ENCODE measurements around the gene CELA3B.
"Not testable (repeated sequence)": the region's sequence is repeated elsewhere in the genome, so short reads cannot be mapped to it uniquely, and the experiment has no call there.

CELA3B gene

GRCh38 chr1:22021061-22021460 lies 44.2 kb downstream of the CELA3B start:
- H3K4me3 ChIP-seq (ENCODE audit: low read length): no peak overlapping the region
- no peaks in the 10 kb centered on the region for H3K27me3 ChIP-seq (replicated peaks; ENCODE audit: control insufficient read depth, insufficient read depth, low read length)
- no peaks in the 10 kb centered on the region for H3K36me3 ChIP-seq (ENCODE audit: control insufficient read depth, insufficient read depth, low read length, severe bottlenecking)
- H3K4me1 ChIP-seq (ENCODE audit: control insufficient read depth, insufficient read depth, low read length): peaks cover 29% of the 10 kb centered on the region
- H3K9ac ChIP-seq (ENCODE audit: low read length): no peak overlapping the region
- no peaks in the 10 kb centered on the region for H3K9me3 ChIP-seq (ENCODE audit: control insufficient read depth, low read length)
- no peak for DNase-seq (ENCODE audit: low read depth)

- DNase-seq (ENCODE audit: low read depth): peak; percentile 82
- H3K27me3 ChIP-seq (replicated peaks; ENCODE audit: control insufficient read depth, insufficient read depth, low read length): no peaks in the 10 kb centered on the region
- peak overlapping the region; percentile 99 for H3K4me3 ChIP-seq (ENCODE audit: low read length)
- H3K36me3 ChIP-seq (ENCODE audit: control insufficient read depth, insufficient read depth, low read length, severe bottlenecking): no peaks in the 10 kb centered on the region
- peak overlapping the region; percentile 99 for H3K9ac ChIP-seq (ENCODE audit: low read length)
- peaks cover 16% of the 10 kb centered on the region for H3K4me1 ChIP-seq (ENCODE audit: control insufficient read depth, insufficient read depth, low read length)
- H3K9me3 ChIP-seq (ENCODE audit: control insufficient read depth, low read length): no peaks in the 10 kb centered on the region
Observed at GRCh38 chr1:22024485-22025367, 47.9 kb downstream of the CELA3B start.

- Histone ChIP-seq H3K36me3 (ENCODE audit: control insufficient read depth, insufficient read depth, low read length, severe bottlenecking) (peaks cover 3% of the 10 kb centered on the region), H3K9me3 (ENCODE audit: control insufficient read depth, low read length) (no peaks in the 10 kb centered on the region), H3K4me1 (ENCODE audit: control insufficient read depth, insufficient read depth, low read length) (peaks cover 16% of the 10 kb centered on the region), H3K27me3 (replicated peaks; ENCODE audit: control insufficient read depth, insufficient read depth, low read length) (no peaks in the 10 kb centered on the region), H3K4me3 (ENCODE audit: low read length) (peak overlapping the region; percentile 99), H3K9ac (ENCODE audit: low read length) (peak overlapping the region; percentile 99)
- peak; percentile 95 for DNase-seq (ENCODE audit: low read depth)
Observed at GRCh38 chr1:22025368-22026155, 48.7 kb downstream of the CELA3B start.

GRCh38 chr1:22026924-22027289 lies 50.1 kb downstream of the CELA3B start:
- Histone ChIP-seq H3K9me3 (ENCODE audit: control insufficient read depth, low read length) (no peaks in the 10 kb centered on the region), H3K9ac (ENCODE audit: low read length) (no peak overlapping the region), H3K27me3 (replicated peaks; ENCODE audit: control insufficient read depth, insufficient read depth, low read length) (no peaks in the 10 kb centered on the region), H3K36me3 (ENCODE audit: control insufficient read depth, insufficient read depth, low read length, severe bottlenecking) (peaks cover 13% of the 10 kb centered on the region), H3K4me3 (ENCODE audit: low read length) (no peak overlapping the region), H3K4me1 (ENCODE audit: control insufficient read depth, insufficient read depth, low read length) (peaks cover 16% of the 10 kb centered on the region)
- DNase-seq (ENCODE audit: low read depth): no peak

GRCh38 chr1:22030057-22030456 lies 53.2 kb downstream of the CELA3B start:
- DNase-seq (ENCODE audit: low read depth): no peak
- Histone ChIP-seq H3K27me3 (replicated peaks; ENCODE audit: control insufficient read depth, insufficient read depth, low read length) (no peaks in the 10 kb centered on the region), H3K9me3 (ENCODE audit: control insufficient read depth, low read length) (no peaks in the 10 kb centered on the region), H3K4me3 (ENCODE audit: low read length) (no peak overlapping the region), H3K9ac (ENCODE audit: low read length) (no peak overlapping the region), H3K4me1 (ENCODE audit: control insufficient read depth, insufficient read depth, low read length) (peaks cover 3% of the 10 kb centered on the region), H3K36me3 (ENCODE audit: control insufficient read depth, insufficient read depth, low read length, severe bottlenecking) (peaks cover 13% of the 10 kb centered on the region)

- H3K9ac ChIP-seq (ENCODE audit: low read length): no peak overlapping the region
- no peak for DNase-seq (ENCODE audit: low read depth)
- no peaks in the 10 kb centered on the region for H3K27me3 ChIP-seq (replicated peaks; ENCODE audit: control insufficient read depth, insufficient read depth, low read length)
- peaks cover 3% of the 10 kb centered on the region for H3K4me1 ChIP-seq (ENCODE audit: control insufficient read depth, insufficient read depth, low read length)
- no peak overlapping the region for H3K4me3 ChIP-seq (ENCODE audit: low read length)
- peaks cover 13% of the 10 kb centered on the region for H3K36me3 ChIP-seq (ENCODE audit: control insufficient read depth, insufficient read depth, low read length, severe bottlenecking)
- H3K9me3 ChIP-seq (ENCODE audit: control insufficient read depth, low read length): no peaks in the 10 kb centered on the region
Observed at GRCh38 chr1:22030473-22030872, 53.7 kb downstream of the CELA3B start.

- no peaks in the 10 kb centered on the region for H3K27me3 ChIP-seq (replicated peaks; ENCODE audit: control insufficient read depth, insufficient read depth, low read length)
- no peak overlapping the region for H3K4me3 ChIP-seq (ENCODE audit: low read length)
- H3K9ac ChIP-seq (ENCODE audit: low read length): no peak overlapping the region
- peaks cover 13% of the 10 kb centered on the region for H3K36me3 ChIP-seq (ENCODE audit: control insufficient read depth, insufficient read depth, low read length, severe bottlenecking)
- peaks cover 3% of the 10 kb centered on the region for H3K4me1 ChIP-seq (ENCODE audit: control insufficient read depth, insufficient read depth, low read length)
- no peaks in the 10 kb centered on the region for H3K9me3 ChIP-seq (ENCODE audit: control insufficient read depth, low read length)
- no peak for DNase-seq (ENCODE audit: low read depth)
Observed at GRCh38 chr1:22031214-22031962, 54.6 kb downstream of the CELA3B start.

- not testable (repeated sequence) for H3K4me3 ChIP-seq (ENCODE audit: low read length); DNase-seq (ENCODE audit: low read depth)
- peaks cover 13% of the 10 kb centered on the region for H3K36me3 ChIP-seq (ENCODE audit: control insufficient read depth, insufficient read depth, low read length, severe bottlenecking)
Observed at GRCh38 chr1:22034834-22035233, 58.0 kb downstream of the CELA3B start.

GRCh38 chr1:22037520-22037919 lies 60.7 kb downstream of the CELA3B start:
- no peaks in the 10 kb centered on the region for H3K9me3 ChIP-seq (ENCODE audit: control insufficient read depth, low read length)
- DNase-seq (ENCODE audit: low read depth): no peak
- no peaks in the 10 kb centered on the region for H3K27me3 ChIP-seq (replicated peaks; ENCODE audit: control insufficient read depth, insufficient read depth, low read length)
- H3K4me3 ChIP-seq (ENCODE audit: low read length): no peak overlapping the region
- no peak overlapping the region for H3K9ac ChIP-seq (ENCODE audit: low read length)
- H3K36me3 ChIP-seq (ENCODE audit: control insufficient read depth, insufficient read depth, low read length, severe bottlenecking): no peaks in the 10 kb centered on the region
- H3K4me1 ChIP-seq (ENCODE audit: control insufficient read depth, insufficient read depth, low read length): peaks cover 10% of the 10 kb centered on the region

More at GRCh38 chr1:22034834-22035233, 58.0 kb downstream of the CELA3B start:
- H3K4me1 ChIP-seq (ENCODE audit: control insufficient read depth, insufficient read depth, low read length); H3K9ac ChIP-seq (ENCODE audit: low read length); H3K27me3 ChIP-seq (replicated peaks; ENCODE audit: control insufficient read depth, insufficient read depth, low read length); H3K9me3 ChIP-seq (ENCODE audit: control insufficient read depth, low read length): not testable (repeated sequence)

GRCh38 chr1:22038036-22038435 lies 61.2 kb downstream of the CELA3B start:
- no peaks in the 10 kb centered on the region for H3K9me3 ChIP-seq (ENCODE audit: control insufficient read depth, low read length)
- no peak overlapping the region for H3K9ac ChIP-seq (ENCODE audit: low read length)
- no peaks in the 10 kb centered on the region for H3K36me3 ChIP-seq (ENCODE audit: control insufficient read depth, insufficient read depth, low read length, severe bottlenecking)
- no peak overlapping the region for H3K4me3 ChIP-seq (ENCODE audit: low read length)
- peaks cover 10% of the 10 kb centered on the region for H3K4me1 ChIP-seq (ENCODE audit: control insufficient read depth, insufficient read depth, low read length)
- no peaks in the 10 kb centered on the region for H3K27me3 ChIP-seq (replicated peaks; ENCODE audit: control insufficient read depth, insufficient read depth, low read length)
- DNase-seq (ENCODE audit: low read depth): no peak

Data from adipocyte (in vitro differentiated cells).